HCT116 (cell line): ENCODE data around the gene AIFM2. TPM values are rescaled to one million over a fixed set of nuclear protein-coding genes. Genes with fewer than 3 reads are reported as not detected.
"Not testable (repeated sequence)": the region's sequence is repeated elsewhere in the genome, so short reads cannot be mapped to it uniquely, and the experiment has no call there.

ENCODE experiments used
- ATAC-seq: fragments of 200-7000 bp; cut with Tn5 transposase; 2 replicates; pipeline ENCODE4 v1.9.1; 2020; ENCODE audit warnings: mild to moderate bottlenecking, moderate library complexity
- BruUV-seq: library from RNA; stranded (reverse); fragments of 400-500 nt; replicated peaks from 2 replicates; lab custom pipeline; 2021; lab: Mats Ljungman, UMichigan
- CTCF ChIA-PET: fragments of 300-600 bp; sonication (Branson Sonifier 250); formaldehyde crosslinking; loops from one replicate; lab custom pipeline; 2021; ENCODE audit warnings: antibody characterized with exemption; lab: Charles Lee
- POLR2A ChIA-PET: fragments of 300-600, 350-600 bp; sonication (Branson Sonifier 250); formaldehyde crosslinking; loops from one replicate; lab custom pipeline; 2021; ENCODE audit warnings: antibody characterized with exemption; lab: Charles Lee
- RAD21 ChIA-PET, 2 experiments: fragments of 300-600 bp; sonication (Branson Sonifier 250); formaldehyde crosslinking; loops; one replicate each; lab custom pipeline; 2023; ENCODE audit warnings: low total read pairs in 2 of 2; ENCODE audit not compliant: uncharacterized antibody in 2 of 2, unreplicated experiment in 2 of 2, low non-redundant PET in 1 of 2; lab: Charles Lee
- DNase-seq: peaks from one replicate; pipeline ENCODE4 v3.0.0-alpha.2; 2010; ENCODE audit warnings: low read depth, low spot score
- H2AFZ ChIP-seq: fragments of 200-600 bp; shearing (Covaris generic), sonication (generic); 2 replicates; pipeline ENCODE4 v1.6.1; 2017; ENCODE audit warnings: low read depth, mixed run types, mixed read lengths, antibody characterized with exemption, low read length; ENCODE audit not compliant: poor library complexity, severe bottlenecking
- H3K27ac ChIP-seq: 2 replicates; pipeline ENCODE4 v1.5.1; 2012; ENCODE audit warnings: low read depth, low read length
- H3K27me3 ChIP-seq: fragments of 200-600 bp; sonication (generic); 2 replicates; pipeline ENCODE4 v1.6.1; 2016; ENCODE audit warnings: mixed run types, low read length, mixed read lengths; ENCODE audit not compliant: insufficient read depth
- H3K36me3 ChIP-seq, 2 experiments: fragments of 200-500 bp in 1 of 2; fragments of 200-600 bp in 1 of 2; sonication (Bioruptor generic) in 1 of 2; sonication (generic) in 1 of 2; 2 replicates each; pipeline versions ENCODE4 v1.5.1 to v1.6.1; 2014 to 2016; ENCODE audit warnings: low read length in 2 of 2, inconsistent platforms in 1 of 2, mixed read lengths in 1 of 2, mixed run types in 1 of 2; ENCODE audit not compliant: insufficient read depth in 2 of 2, control insufficient read depth in 1 of 2
- H3K4me1 ChIP-seq, 2 experiments: fragments of 200-600 bp in 1 of 2; sonication (generic) in 1 of 2; 2 replicates each; pipeline versions ENCODE4 v1.5.1 to v1.6.1; 2012 to 2017; ENCODE audit warnings: low read length in 2 of 2, inconsistent platforms in 1 of 2, mild to moderate bottlenecking in 1 of 2, mixed read lengths in 1 of 2, mixed run types in 1 of 2, moderate library complexity in 1 of 2; ENCODE audit not compliant: insufficient read depth in 2 of 2, control insufficient read depth in 1 of 2
- H3K4me2 ChIP-seq: fragments of 200-600 bp; sonication (generic); 2 replicates; pipeline ENCODE4 v1.6.1; 2017; ENCODE audit warnings: mixed run types, low read length, mixed read lengths
- H3K4me3 ChIP-seq, 2 experiments: fragments of 200-600 bp in 1 of 2; sonication (generic) in 1 of 2; replicated peaks in 1 of 2; 2 replicates each; pipeline ENCODE4 v1.5.1; 2011 to 2016; ENCODE audit warnings: low read length in 2 of 2, control low read depth in 1 of 2, low read depth in 1 of 2, mild to moderate bottlenecking in 1 of 2, mixed read lengths in 1 of 2, mixed run types in 1 of 2
- H3K79me2 ChIP-seq: fragments of 200-600 bp; sonication (generic); 2 replicates; pipeline ENCODE4 v1.6.1; 2017; ENCODE audit warnings: mild to moderate bottlenecking, mixed run types, low read length, moderate library complexity, mixed read lengths; ENCODE audit not compliant: insufficient read depth
- H3K9ac ChIP-seq: fragments of 200-600 bp; sonication (generic); 2 replicates; pipeline ENCODE4 v1.6.1; 2016; ENCODE audit warnings: low read length, mixed read lengths
- H3K9me2 ChIP-seq: fragments of 200-600 bp; sonication (generic), shearing (Covaris generic); 2 replicates; pipeline ENCODE4 v1.6.1; 2017; ENCODE audit warnings: mixed run types, mild to moderate bottlenecking, moderate library complexity; ENCODE audit not compliant: insufficient read depth
- H3K9me3 ChIP-seq, 2 experiments: fragments of 200-500 bp in 1 of 2; fragments of 200-600 bp in 1 of 2; sonication (Bioruptor generic) in 1 of 2; sonication (generic) in 1 of 2; 2 replicates each; pipeline ENCODE4 v1.6.1; 2014 to 2017; ENCODE audit warnings: low read length in 2 of 2, mixed read lengths in 2 of 2, inconsistent platforms in 1 of 2, low read depth in 1 of 2, mild to moderate bottlenecking in 1 of 2, mixed run types in 1 of 2, moderate library complexity in 1 of 2; ENCODE audit not compliant: control insufficient read depth in 1 of 2, insufficient read depth in 1 of 2
- H4K20me1 ChIP-seq: fragments of 200-600 bp; sonication (generic), shearing (Covaris generic); 2 replicates; pipeline ENCODE4 v1.6.1; 2017; ENCODE audit warnings: mixed run types, mild to moderate bottlenecking, moderate library complexity; ENCODE audit not compliant: insufficient read depth
- CBX3 ChIP-seq: IDR thresholded peaks from 2 replicates; pipeline ENCODE4 v1.6.1; 2012; ENCODE audit warnings: low read depth
- CEBPB ChIP-seq: IDR thresholded peaks from 2 replicates; pipeline ENCODE4 v1.6.1; 2012; ENCODE audit warnings: low read depth
- EZH2phosphoT487 ChIP-seq: fragments of 200-600 bp; IDR thresholded peaks from 2 replicates; pipeline ENCODE4 v1.6.1; 2018; ENCODE audit warnings: antibody characterized with exemption, borderline replicate concordance
- POLR2A ChIP-seq: IDR thresholded peaks from 2 replicates; pipeline ENCODE4 v1.7.0; 2011; ENCODE audit warnings: borderline replicate concordance; ENCODE audit not compliant: insufficient read depth, insufficient read length; ENCODE audit errors: extremely low read depth
- POLR2AphosphoS5 ChIP-seq: IDR thresholded peaks from 2 replicates; pipeline ENCODE4 v1.6.1; 2011; ENCODE audit warnings: mild to moderate bottlenecking, low read depth, low read length, moderate library complexity
- RAD21 ChIP-seq: IDR thresholded peaks from 2 replicates; pipeline ENCODE4 v1.6.1; 2012; ENCODE audit warnings: low read depth, mild to moderate bottlenecking
- ZFX ChIP-seq: fragments of 450-650 bp; IDR thresholded peaks from 2 replicates; pipeline ENCODE4 v1.6.1; 2017
- ZNF274 ChIP-seq: fragments of 200-500 bp; sonication (Bioruptor generic); IDR thresholded peaks from 2 replicates; pipeline ENCODE4 v1.6.1; 2014; ENCODE audit warnings: mild to moderate bottlenecking, low read depth, low read length, inconsistent platforms
- intact Hi-C: fragments of 100-400 bp; cut with micrococcal nuclease; formaldehyde crosslinking; loops from 2 replicates; pipeline ENCODE4 v1.10.0; 2022
- total RNA-seq: library from RNA; stranded (reverse); gene quantifications from one replicate; pipeline ENCODE4 v1.2.1, GENCODE V29; 2021; ENCODE audit not compliant: unreplicated experiment

AIFM2 gene
- total RNA-seq, 1 experiment from 2014 or later: 20.0 TPM

GRCh38 chr10:70132098-70133029, at the start of gene AIFM2 (continued):
- TF ChIP-seq ZFX (peak; percentile 86), POLR2A (peak; percentile 32), EZH2phosphoT487 (no peak), CEBPB (no peak), CBX3 (no peak), POLR2AphosphoS5 (peak; percentile 72), ZNF274 (no peak), RAD21 (no peak)

- H3K4me2 ChIP-seq, intact Hi-C loops, H2AFZ ChIP-seq, H3K9ac ChIP-seq, H3K36me3 ChIP-seq, H3K27me3 ChIP-seq, H3K27ac ChIP-seq, H3K79me2 ChIP-seq, DNase-seq, ATAC-seq, CTCF ChIA-PET, H3K9me2 ChIP-seq, POLR2A ChIA-PET, H3K9me3 ChIP-seq, H3K4me3 ChIP-seq, BruUV-seq, H3K4me1 ChIP-seq, H4K20me1 ChIP-seq, RAD21 ChIA-PET: not testable (repeated sequence)
Observed at GRCh38 chr10:70179209-70179608, 46.6 kb upstream of the AIFM2 start.
